SK-N-SH treated with all-trans-retinoic acid at 6 μM for 48 hours (cell line): ENCODE data around the gene PMEPA1.

Experiments used
- ATAC-seq: fragments of 200-7000 bp; cut with Tn5 transposase; 3 replicates; pipeline ENCODE4 v1.9.1; 2020; ENCODE audit warnings: mild to moderate bottlenecking, moderate library complexity
- BACH2 ChIP-seq: fragments of 250-450 bp; sonication (Bioruptor Pico); IDR thresholded peaks from 2 replicates; pipeline ENCODE4 v1.9.0; 2021; ENCODE audit warnings: mild to moderate bottlenecking, borderline replicate concordance
- CREB5 ChIP-seq: fragments of 250-450 bp; sonication (Bioruptor Pico); IDR thresholded peaks from 2 replicates; pipeline ENCODE4 v1.5.1; 2020; ENCODE audit warnings: low read depth, mild to moderate bottlenecking, moderate library complexity
- CSDC2 ChIP-seq: fragments of 250-450 bp; sonication (Bioruptor Pico); IDR thresholded peaks from 2 replicates; pipeline ENCODE4 v1.5.0; 2020; ENCODE audit warnings: mild to moderate bottlenecking, moderate library complexity
- CSRNP3 ChIP-seq: fragments of 250-450 bp; sonication (Bioruptor Pico); IDR thresholded peaks from 2 replicates; pipeline ENCODE4 v1.5.1; 2021; ENCODE audit warnings: mild to moderate bottlenecking, moderate library complexity
- ESRRG ChIP-seq: fragments of 250-450 bp; sonication (Bioruptor Pico); IDR thresholded peaks from 2 replicates; pipeline ENCODE4 v1.6.1; 2021; ENCODE audit warnings: mild to moderate bottlenecking
- GLIS3 ChIP-seq: fragments of 250-450 bp; sonication (Bioruptor Pico); IDR thresholded peaks from 2 replicates; pipeline ENCODE4 v1.5.0; 2020; ENCODE audit warnings: mild to moderate bottlenecking, moderate library complexity
- ISL1 ChIP-seq: fragments of 250-450 bp; sonication (Bioruptor Pico); IDR thresholded peaks from 2 replicates; pipeline ENCODE4 v2.1.2; 2022; ENCODE audit warnings: mild to moderate bottlenecking, moderate library complexity
- OSR1 ChIP-seq: fragments of 250-450 bp; sonication (Bioruptor Pico); IDR thresholded peaks from 2 replicates; pipeline ENCODE4 v1.8.0; 2022; ENCODE audit warnings: moderate library complexity, mild to moderate bottlenecking, inconsistent platforms
- RARB ChIP-seq: fragments of 250-450 bp; sonication (Bioruptor Pico); IDR thresholded peaks from 2 replicates; pipeline ENCODE4 v1.8.0; 2021; ENCODE audit warnings: mild to moderate bottlenecking, moderate library complexity
- SNAI2 ChIP-seq: fragments of 250-450 bp; sonication (Bioruptor Pico); IDR thresholded peaks from 2 replicates; pipeline ENCODE4 v1.5.0; 2020; ENCODE audit warnings: mild to moderate bottlenecking, moderate library complexity
- TCF4 ChIP-seq: fragments of 250-450 bp; sonication (Bioruptor Pico); IDR thresholded peaks from 2 replicates; pipeline ENCODE4 v1.8.0; 2021; ENCODE audit warnings: mild to moderate bottlenecking, moderate library complexity, borderline replicate concordance
- TSHZ2 ChIP-seq: fragments of 250-450 bp; sonication (Bioruptor Pico); IDR thresholded peaks from 2 replicates; pipeline ENCODE4 v1.5.0; 2020; ENCODE audit warnings: mild to moderate bottlenecking, moderate library complexity
- ZC3H10 ChIP-seq: fragments of 250-450 bp; sonication (Bioruptor Pico); IDR thresholded peaks from 2 replicates; pipeline ENCODE4 v1.5.1; 2021; ENCODE audit warnings: mild to moderate bottlenecking, moderate library complexity
- ZFP3 ChIP-seq: fragments of 250-450 bp; sonication (Bioruptor Pico); IDR thresholded peaks from 2 replicates; pipeline ENCODE4 v1.5.0; 2020; ENCODE audit warnings: mild to moderate bottlenecking, moderate library complexity
- ZFP30 ChIP-seq: fragments of 450-650 bp; formaldehyde crosslinking; IDR thresholded peaks from 2 replicates; pipeline ENCODE4 v1.5.0; 2022; ENCODE audit warnings: mild to moderate bottlenecking, moderate library complexity
- ZNF565 ChIP-seq: fragments of 450-650 bp; formaldehyde crosslinking; conservative IDR thresholded peaks from 2 replicates; pipeline ENCODE4 v1.5.0; 2020; ENCODE audit warnings: low read depth, mild to moderate bottlenecking, moderate library complexity
- ZNF70 ChIP-seq: fragments of 450-650 bp; formaldehyde crosslinking; IDR thresholded peaks from 2 replicates; pipeline ENCODE4 v1.5.0; 2020; ENCODE audit warnings: mild to moderate bottlenecking, moderate library complexity
- ZNF8 ChIP-seq: fragments of 450-650 bp; formaldehyde crosslinking; IDR thresholded peaks from 2 replicates; pipeline ENCODE4 v1.5.0; 2020; ENCODE audit warnings: mild to moderate bottlenecking, moderate library complexity
- TF ChIP-seq, protein P1 (sequence below): fragments of 250-450 bp; sonication (Bioruptor Pico); IDR thresholded peaks from 2 replicates; pipeline ENCODE4 v1.8.0; 2021; ENCODE audit warnings: low read depth, mild to moderate bottlenecking, moderate library complexity, borderline replicate concordance
- TF ChIP-seq, protein P2 (sequence below): fragments of 250-450 bp; sonication (Bioruptor Pico); IDR thresholded peaks from 2 replicates; pipeline ENCODE4 v1.8.0; 2020; ENCODE audit warnings: mild to moderate bottlenecking, moderate library complexity, borderline replicate concordance

PMEPA1 gene

DNA sequence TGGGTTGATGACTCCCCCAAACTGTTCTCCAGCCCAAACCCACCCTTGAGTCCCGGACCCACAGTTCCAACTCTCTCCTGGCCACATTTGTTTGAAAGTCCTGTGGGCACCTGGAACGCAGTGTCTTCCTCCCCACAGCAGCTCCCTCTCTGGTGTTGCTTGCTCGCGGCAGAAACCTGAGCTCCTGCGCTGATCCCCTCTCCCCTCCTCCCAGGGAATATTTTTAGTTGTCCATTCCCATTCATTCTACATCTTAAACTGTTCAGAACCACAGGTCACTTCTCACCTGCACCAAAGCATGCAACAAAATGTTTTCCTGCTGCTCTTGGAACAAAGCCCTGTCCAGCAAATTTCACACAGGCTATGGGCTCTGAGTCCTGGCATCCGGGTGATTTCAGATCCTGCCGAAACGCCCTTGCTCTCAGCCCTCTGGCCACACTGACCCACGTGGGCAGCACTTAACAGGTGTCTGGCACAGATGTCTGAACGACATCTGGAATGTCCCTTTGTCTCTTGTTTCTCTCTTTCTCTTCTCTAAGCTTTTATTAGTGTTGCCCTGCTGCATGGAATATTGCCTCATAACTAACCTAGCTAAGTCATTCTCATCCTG is 27.0 kb upstream of the PMEPA1 start:
- no peak for ATAC-seq
- TF ChIP-seq ISL1 (no peak), BACH2 (no peak), TSHZ2 (no peak), GLIS3 (CRISPR knock-in tag) (no peak), OSR1 (no peak), ZFP30 (CRISPR knock-in tag) (no peak), ZNF8 (CRISPR knock-in tag) (no peak), ESRRG (CRISPR knock-in tag) (no peak), CREB5 (no peak), ZNF565 (CRISPR knock-in tag) (no peak), CSDC2 (CRISPR knock-in tag) (no peak), ZFP3 (no peak), TCF4 (CRISPR knock-in tag) (no peak), ZNF70 (CRISPR knock-in tag) (no peak)
- TF ChIP-seq, protein P1, sequence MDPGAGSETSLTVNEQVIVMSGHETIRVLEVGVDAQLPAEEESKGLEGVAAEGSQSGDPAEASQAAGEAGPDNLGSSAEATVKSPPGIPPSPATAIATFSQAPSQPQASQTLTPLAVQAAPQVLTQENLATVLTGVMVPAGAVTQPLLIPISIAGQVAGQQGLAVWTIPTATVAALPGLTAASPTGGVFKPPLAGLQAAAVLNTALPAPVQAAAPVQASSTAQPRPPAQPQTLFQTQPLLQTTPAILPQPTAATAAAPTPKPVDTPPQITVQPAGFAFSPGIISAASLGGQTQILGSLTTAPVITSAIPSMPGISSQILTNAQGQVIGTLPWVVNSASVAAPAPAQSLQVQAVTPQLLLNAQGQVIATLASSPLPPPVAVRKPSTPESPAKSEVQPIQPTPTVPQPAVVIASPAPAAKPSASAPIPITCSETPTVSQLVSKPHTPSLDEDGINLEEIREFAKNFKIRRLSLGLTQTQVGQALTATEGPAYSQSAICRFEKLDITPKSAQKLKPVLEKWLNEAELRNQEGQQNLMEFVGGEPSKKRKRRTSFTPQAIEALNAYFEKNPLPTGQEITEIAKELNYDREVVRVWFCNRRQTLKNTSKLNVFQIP: no peak
- TF ChIP-seq, all 23 proteins: peak for 0

DNA sequence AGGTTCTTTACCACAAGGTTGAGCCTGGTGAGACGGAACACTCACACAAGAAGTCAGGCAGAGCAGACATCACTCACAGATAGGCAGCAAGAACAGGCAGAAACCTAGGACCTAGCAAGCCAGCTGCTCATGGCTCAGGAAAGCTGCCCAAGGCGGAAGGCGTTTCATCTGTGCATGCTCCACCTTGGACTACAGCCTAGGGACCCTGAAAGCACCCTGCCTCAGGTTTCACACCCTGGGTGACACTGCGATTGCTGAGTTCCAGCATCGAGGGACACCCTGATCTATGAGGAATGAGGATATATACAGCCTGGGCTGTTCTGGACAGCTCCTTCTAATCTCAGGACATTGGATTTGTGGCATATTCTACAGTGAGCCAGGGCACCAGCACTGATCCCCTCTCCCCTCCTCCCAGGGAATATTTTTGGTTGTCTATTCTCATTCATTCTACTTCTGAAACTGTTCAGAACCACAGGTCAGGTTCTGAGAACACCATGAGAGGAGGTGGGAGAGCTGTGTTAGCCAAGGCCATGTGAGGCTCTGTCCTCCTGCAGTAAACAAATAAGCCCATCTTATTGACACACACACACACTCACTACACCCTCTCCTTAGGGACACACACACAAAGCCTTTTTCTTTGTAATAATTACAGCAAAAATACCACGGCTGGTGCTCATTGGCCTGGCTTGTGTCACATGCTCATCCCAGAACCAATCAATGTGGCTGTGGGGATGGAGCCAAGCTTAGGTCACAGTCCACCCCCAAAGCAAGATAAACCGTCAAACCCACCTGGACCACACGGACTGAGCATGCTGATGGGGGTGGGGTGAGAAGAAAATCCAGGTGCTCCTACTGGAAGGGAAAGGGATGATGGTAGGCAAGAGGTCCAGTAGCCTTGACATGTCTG is 26.3 kb upstream of the PMEPA1 start:
- ATAC-seq: no peak
- TF ChIP-seq, protein P1: no peak
- TF ChIP-seq ESRRG (CRISPR knock-in tag) (no peak), ZC3H10 (CRISPR knock-in tag) (no peak), CREB5 (no peak), ZNF565 (CRISPR knock-in tag) (no peak), OSR1 (no peak), CSRNP3 (CRISPR knock-in tag) (no peak), ZNF70 (CRISPR knock-in tag) (no peak), BACH2 (no peak), SNAI2 (no peak), RARB (CRISPR knock-in tag) (no peak), ZNF8 (CRISPR knock-in tag) (no peak)
- TF ChIP-seq, protein P2, sequence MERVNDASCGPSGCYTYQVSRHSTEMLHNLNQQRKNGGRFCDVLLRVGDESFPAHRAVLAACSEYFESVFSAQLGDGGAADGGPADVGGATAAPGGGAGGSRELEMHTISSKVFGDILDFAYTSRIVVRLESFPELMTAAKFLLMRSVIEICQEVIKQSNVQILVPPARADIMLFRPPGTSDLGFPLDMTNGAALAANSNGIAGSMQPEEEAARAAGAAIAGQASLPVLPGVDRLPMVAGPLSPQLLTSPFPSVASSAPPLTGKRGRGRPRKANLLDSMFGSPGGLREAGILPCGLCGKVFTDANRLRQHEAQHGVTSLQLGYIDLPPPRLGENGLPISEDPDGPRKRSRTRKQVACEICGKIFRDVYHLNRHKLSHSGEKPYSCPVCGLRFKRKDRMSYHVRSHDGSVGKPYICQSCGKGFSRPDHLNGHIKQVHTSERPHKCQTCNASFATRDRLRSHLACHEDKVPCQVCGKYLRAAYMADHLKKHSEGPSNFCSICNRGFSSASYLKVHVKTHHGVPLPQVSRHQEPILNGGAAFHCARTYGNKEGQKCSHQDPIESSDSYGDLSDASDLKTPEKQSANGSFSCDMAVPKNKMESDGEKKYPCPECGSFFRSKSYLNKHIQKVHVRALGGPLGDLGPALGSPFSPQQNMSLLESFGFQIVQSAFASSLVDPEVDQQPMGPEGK (CRISPR knock-in tag): no peak
